Stomach (tissue), 9 donors: ENCODE measurements around the gene GFPT2. TPM values are rescaled to one million over a fixed set of nuclear protein-coding genes. Genes with fewer than 3 reads are reported as not detected.

Source experiments
- DNase-seq, 2 donors: peaks; one replicate each; pipeline versions ENCODE4 v3.0.0 to v3.0.0-alpha.2; 2013 to 2019
- H3K27ac ChIP-seq, 5 donors: fragments of 200-600 bp in 4 of 5; sonication (generic) in 4 of 5; one replicate each; pipeline ENCODE4 v1.5.1; 2013 to 2019; ENCODE audit warnings: mild to moderate bottlenecking in 1 of 5, moderate library complexity in 1 of 5
- H3K27me3 ChIP-seq, 3 donors: fragments of 200-600 bp; sonication (generic); one replicate each; pipeline ENCODE4 v1.5.1; 2017 to 2019; ENCODE audit warnings: mixed run types in 1 of 3
- H3K36me3 ChIP-seq, 4 donors: fragments of 200-600 bp; sonication (generic); 1 replicate in 3 of 4; 2 replicates in 1 of 4; pipeline ENCODE4 v1.5.1; 2016 to 2019
- H3K4me1 ChIP-seq, 4 donors: fragments of 200-600 bp; sonication (generic); one replicate each; pipeline ENCODE4 v1.5.1; 2016 to 2019
- H3K4me3 ChIP-seq, 4 donors: fragments of 200-600 bp; sonication (generic) in 3 of 4; one replicate each; pipeline ENCODE4 v1.5.1; 2016 to 2019; ENCODE audit warnings: mild to moderate bottlenecking in 1 of 4
- H3K9me3 ChIP-seq, 4 donors: fragments of 200-600 bp; sonication (generic); one replicate each; pipeline ENCODE4 v1.5.1; 2016 to 2019
- EP300 ChIP-seq: sonication (generic); formaldehyde crosslinking; IDR thresholded peaks from one replicate; pipeline ENCODE4 v1.6.1; 2017; ENCODE audit warnings: antibody characterized with exemption
- POLR2A ChIP-seq, 4 donors: fragments of 450-650 bp; IDR thresholded peaks; one replicate each; pipeline ENCODE4 v1.6.1; 2016; ENCODE audit warnings: antibody characterized with exemption in 4 of 4, control low read depth in 2 of 4, mild to moderate bottlenecking in 1 of 4, moderate library complexity in 1 of 4
- POLR2AphosphoS5 ChIP-seq, 3 donors: sonication (generic); formaldehyde crosslinking; IDR thresholded peaks; one replicate each; pipeline ENCODE4 v1.6.1; 2016; ENCODE audit warnings: antibody characterized with exemption in 3 of 3
- WGBS, 5 donors: extraction: QIAGEN DNeasy Blood & Tissue Kit in 3 of 5; methylation state at CpG; one replicate each; pipeline versions ENCODE4 v1.1.5 to v1.1.7; 2013 to 2018; 5-methylcytosine and 5-hydroxymethylcytosine counted together
- intact Hi-C: fragments of 100-400 bp; cut with DNase I; formaldehyde crosslinking; loops from one replicate; pipeline ENCODE4 v1.15.1; 2023; ENCODE audit warnings: low total_unique reads
- polyA plus RNA-seq, 3 donors: library from polyadenylated mRNA; stranded (reverse); fragments of 200-250 nt; gene quantifications; one replicate each; pipeline ENCODE4 v1.2.3, GENCODE V29; 2013
- total RNA-seq, 5 donors: library from RNA; depleted of rRNA; stranded (reverse); fragments of >200 nt; gene quantifications; one replicate each; pipeline versions ENCODE4 v1.1.0 to v1.2.3, GENCODE V29; 2014 to 2016
- TF ChIP-seq, protein P1 (sequence below), 7 experiments: fragments of 450-650 bp in 4 of 7; fragments of 200-600 bp in 3 of 7; sonication (generic) in 3 of 7; IDR thresholded peaks; one replicate each; pipeline ENCODE4 v1.5.1; 2016 to 2019; ENCODE audit warnings: antibody characterized with exemption in 7 of 7, control low read depth in 2 of 7, mild to moderate bottlenecking in 1 of 7
- donor health status: healthy with polysubstance abuse.
- donor health status: Bipolar disorder and iron deficiency.
- donor health status: healthy.

The GFPT2 gene
- total and polyA plus RNA-seq, 8 donors: 3.5 to 54.5 (median 8.3) TPM

DNA sequence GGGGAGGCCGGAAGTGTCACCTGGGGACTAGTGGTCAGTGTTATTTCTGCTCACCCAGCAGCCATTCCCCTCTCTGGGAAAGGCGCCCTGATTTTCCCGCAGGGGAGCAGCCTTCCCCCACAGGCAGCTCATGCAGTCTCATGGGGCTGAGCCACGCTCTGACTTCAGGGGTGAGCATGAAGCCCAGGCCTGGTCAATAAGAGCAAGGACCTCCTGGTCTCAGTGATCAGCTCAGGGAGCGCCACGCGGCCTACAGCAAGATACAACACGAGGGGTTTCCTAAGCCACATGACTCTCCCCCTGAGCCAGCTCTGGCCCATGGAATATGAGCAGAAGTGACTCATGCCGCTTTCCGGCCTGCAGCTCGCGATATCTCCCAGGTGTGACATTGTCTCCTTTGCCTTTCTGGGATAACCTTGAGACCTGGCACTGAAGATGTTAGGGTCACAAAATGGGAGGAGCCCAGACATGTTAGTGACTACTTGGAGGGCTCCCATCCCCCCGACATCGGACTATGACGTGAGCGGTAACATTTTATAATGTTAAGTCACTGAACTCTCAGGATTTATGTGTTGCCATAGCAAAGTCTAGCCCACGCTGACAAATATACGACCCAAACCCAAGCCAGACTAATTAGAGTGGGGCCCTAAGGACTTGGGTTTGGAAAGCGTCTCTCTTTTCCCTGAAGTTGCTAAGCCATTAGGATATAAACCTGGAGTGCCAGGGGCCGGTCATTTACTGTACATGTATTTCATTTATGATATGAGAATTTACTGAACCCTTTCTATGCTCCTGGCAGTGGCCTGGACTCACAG lies 46.5 kb upstream of the GFPT2 start:
- H3K4me1 ChIP-seq: no peaks in the 10 kb centered on the region
- 73 to 84% (median 78%) methylated on average over 16 to 20 of the region's 20 CpGs for whole genome bisulfite sequencing, 5 donors
- intact Hi-C loops: no loop called here
- H3K27me3 ChIP-seq: no peaks in the 10 kb centered on the region
- TF ChIP-seq EP300 (no peak), POLR2A (IDR thresholded peaks at IDR 0.05) (no peak), POLR2AphosphoS5 (IDR thresholded peaks at IDR 0.05) (no peak)
- TF ChIP-seq, protein P1, sequence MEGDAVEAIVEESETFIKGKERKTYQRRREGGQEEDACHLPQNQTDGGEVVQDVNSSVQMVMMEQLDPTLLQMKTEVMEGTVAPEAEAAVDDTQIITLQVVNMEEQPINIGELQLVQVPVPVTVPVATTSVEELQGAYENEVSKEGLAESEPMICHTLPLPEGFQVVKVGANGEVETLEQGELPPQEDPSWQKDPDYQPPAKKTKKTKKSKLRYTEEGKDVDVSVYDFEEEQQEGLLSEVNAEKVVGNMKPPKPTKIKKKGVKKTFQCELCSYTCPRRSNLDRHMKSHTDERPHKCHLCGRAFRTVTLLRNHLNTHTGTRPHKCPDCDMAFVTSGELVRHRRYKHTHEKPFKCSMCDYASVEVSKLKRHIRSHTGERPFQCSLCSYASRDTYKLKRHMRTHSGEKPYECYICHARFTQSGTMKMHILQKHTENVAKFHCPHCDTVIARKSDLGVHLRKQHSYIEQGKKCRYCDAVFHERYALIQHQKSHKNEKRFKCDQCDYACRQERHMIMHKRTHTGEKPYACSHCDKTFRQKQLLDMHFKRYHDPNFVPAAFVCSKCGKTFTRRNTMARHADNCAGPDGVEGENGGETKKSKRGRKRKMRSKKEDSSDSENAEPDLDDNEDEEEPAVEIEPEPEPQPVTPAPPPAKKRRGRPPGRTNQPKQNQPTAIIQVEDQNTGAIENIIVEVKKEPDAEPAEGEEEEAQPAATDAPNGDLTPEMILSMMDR (IDR thresholded peaks at IDR 0.05): no peak
- no peaks in the 10 kb centered on the region for H3K36me3 ChIP-seq
- no peak for DNase-seq
- peaks cover 0 to 14% (median 7%) of the 10 kb centered on the region in 4 donors for H3K9me3 ChIP-seq
- H3K4me3 ChIP-seq: no peak overlapping the region
- no peak overlapping the region for H3K27ac ChIP-seq

DNA sequence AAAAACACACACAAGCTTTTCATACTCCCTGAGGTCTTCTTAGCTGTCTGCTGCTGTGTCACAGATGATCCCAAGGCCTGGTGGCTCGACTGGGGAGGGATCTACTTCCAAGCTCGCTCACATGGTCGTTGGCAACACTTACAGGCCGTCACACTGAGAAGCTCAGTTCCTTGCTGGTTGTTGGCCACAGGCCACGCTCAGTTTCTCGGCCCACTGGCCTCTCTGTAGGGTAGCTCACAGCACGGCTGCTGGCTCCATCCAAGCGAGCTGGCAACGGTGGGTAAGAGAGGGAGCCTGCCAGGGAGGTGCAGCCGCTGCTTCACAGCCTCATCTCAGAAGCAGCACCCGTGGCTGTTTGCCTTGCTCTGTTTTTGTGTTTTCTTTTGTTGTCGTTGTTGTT lies 43.8 kb upstream of the GFPT2 start:
- Histone ChIP-seq H3K27me3 (no peaks in the 10 kb centered on the region), H3K9me3 (peaks cover 0 to 6% (median 0%) of the 10 kb centered on the region in 4 donors), H3K4me1 (no peaks in the 10 kb centered on the region), H3K27ac (no peak overlapping the region), H3K4me3 (no peak overlapping the region), H3K36me3 (no peaks in the 10 kb centered on the region)
- DNase-seq: no peak
- TF ChIP-seq EP300 (no peak), POLR2AphosphoS5 (IDR thresholded peaks at IDR 0.05) (no peak), POLR2A (IDR thresholded peaks at IDR 0.05) (no peak)
- TF ChIP-seq, protein P1 (IDR thresholded peaks at IDR 0.05): no peak
- intact Hi-C loops: no loop called here
- WGBS, 5 donors: 69 to 81% (median 76%) methylated on average over 12 of the region's 12 CpGs

DNA sequence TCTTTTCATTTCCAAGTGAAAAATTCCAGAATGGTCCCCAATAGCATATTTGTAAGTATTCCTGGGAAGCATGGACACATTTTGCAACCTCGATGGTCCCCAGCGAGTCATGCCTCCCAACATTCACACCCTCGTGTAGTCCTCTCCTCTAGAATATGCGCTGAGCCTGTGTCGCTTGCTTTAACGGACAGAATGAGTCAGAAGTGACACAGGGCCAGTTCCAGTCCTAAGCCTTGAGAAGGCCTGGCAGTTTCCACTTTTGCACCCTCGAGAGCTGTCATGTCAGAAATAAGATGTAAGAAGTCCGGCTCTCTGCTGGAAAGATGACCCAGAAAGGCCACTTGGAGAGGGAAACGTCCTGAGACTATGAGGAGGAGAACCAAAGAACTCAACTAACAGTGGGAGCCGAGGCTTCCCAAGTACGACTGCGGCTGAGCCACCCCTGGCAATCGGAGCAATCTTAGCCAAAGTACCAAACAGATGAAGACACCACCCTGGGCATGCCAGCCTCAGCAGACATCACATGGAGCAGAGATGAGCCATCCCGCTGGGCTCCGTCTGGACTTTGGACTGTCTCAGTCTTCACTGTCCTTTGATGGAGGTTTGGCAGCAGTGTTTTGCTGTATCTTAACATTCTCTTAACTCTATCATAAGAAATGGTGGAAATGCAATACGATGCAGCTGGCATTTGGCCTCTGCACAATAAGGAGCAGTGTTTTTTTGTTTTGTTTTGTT lies 42.6 kb upstream of the GFPT2 start:
- Histone ChIP-seq H3K4me3 (no peak overlapping the region), H3K9me3 (no peaks in the 10 kb centered on the region), H3K4me1 (no peaks in the 10 kb centered on the region), H3K27me3 (no peaks in the 10 kb centered on the region), H3K36me3 (no peaks in the 10 kb centered on the region), H3K27ac (no peak overlapping the region)
- intact Hi-C loops: no loop called here
- WGBS, 5 donors: 71 to 81% (median 78%) methylated on average over 16 of the region's 16 CpGs
- TF ChIP-seq EP300 (no peak), POLR2AphosphoS5 (IDR thresholded peaks at IDR 0.05) (no peak), POLR2A (IDR thresholded peaks at IDR 0.05) (no peak)
- TF ChIP-seq, protein P1 (IDR thresholded peaks at IDR 0.05): no peak
- DNase-seq: no peak

DNA sequence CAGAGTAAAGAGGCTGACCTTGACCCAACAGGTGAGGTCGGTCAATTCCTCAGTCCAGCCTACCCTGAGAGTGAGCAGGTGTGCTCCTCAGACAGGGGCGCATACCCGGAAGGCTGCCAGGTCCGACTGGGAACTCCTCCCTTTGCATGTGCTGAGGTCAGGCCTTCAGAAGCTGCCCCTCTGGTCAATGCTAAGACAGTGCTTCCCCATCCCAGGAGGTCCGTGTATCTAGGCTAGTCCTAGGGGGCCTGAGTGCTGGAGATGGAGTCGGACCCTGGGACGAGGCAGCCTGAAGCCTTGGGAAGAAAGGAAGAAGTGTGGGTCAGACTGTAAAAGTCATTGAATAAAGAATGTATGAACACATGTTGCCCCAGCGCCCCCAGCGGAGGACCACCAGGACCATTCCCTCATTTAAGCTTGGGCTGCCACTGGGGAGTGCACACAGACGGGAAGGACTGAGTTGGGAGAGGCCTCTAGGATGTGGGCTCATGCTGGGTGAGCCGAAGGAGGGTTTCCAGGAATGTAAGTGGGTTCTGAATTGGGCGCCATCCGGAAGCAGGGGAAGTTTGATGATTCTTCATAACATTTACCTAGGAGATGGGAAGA lies 41.0 kb upstream of the GFPT2 start:
- no peak for DNase-seq
- intact Hi-C loops: no loop called here
- no peaks in the 10 kb centered on the region for H3K4me1 ChIP-seq
- no peaks in the 10 kb centered on the region for H3K27me3 ChIP-seq
- H3K9me3 ChIP-seq: no peaks in the 10 kb centered on the region
- no peaks in the 10 kb centered on the region for H3K36me3 ChIP-seq
- H3K4me3 ChIP-seq: no peak overlapping the region
- TF ChIP-seq EP300 (no peak), POLR2AphosphoS5 (IDR thresholded peaks at IDR 0.05) (no peak), POLR2A (IDR thresholded peaks at IDR 0.05) (no peak)
- TF ChIP-seq, protein P1 (IDR thresholded peaks at IDR 0.05): no peak
- H3K27ac ChIP-seq: no peak overlapping the region
- WGBS, 5 donors: 82 to 90% (median 88%) methylated on average over 13 of the region's 13 CpGs
